Measurements from ENCODE around the gene FNDC8. TPM values are rescaled to one million over a fixed set of nuclear protein-coding genes. Genes with fewer than 3 reads are reported as not detected.
"Not testable (repeated sequence)": the region's sequence is repeated elsewhere in the genome, so short reads cannot be mapped to it uniquely, and the experiment has no call there.

FNDC8 gene
- total RNA-seq, 3 donors from 2014 or later (not counting 1 experiment from before 2014, with no cell fraction given): not detected

DNA sequence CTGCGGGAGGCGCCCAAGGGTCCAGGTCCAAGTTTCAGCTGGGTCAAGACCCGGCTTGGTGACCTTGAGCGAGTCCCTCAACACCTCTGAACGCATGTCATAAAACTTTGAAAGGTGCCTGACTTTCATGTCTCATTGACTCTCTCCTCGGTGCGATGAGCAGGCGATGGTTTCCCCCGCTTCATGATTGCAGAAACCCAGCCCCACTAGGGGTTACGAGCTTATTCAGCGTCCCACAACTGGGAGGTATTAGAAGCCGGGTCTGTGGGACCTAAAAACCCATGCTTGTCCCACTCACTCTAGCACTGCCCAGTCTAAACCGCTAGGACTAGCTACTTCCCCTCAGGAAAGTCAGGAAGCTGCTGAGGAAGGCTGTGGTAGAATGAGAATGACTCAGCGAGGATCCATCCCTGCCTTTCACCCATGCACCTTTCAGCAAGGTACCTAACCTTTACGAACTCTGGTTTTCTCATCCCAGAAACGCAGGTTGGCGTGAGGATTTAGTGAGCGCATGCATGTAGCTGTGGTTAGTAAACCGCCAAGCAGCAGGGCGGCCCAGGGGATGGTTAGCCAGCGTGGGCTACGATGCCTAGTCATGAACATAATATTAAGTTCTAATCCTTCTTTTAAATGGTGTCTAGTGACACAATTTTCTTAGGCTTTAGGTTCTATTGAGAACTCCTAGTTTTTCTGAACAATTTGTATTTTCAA lies 31.7 kb upstream of the FNDC8 start:
- no peaks in the 10 kb centered on the region for H3K36me3 Mint-ChIP-seq
- TF ChIP-seq, protein P1, sequence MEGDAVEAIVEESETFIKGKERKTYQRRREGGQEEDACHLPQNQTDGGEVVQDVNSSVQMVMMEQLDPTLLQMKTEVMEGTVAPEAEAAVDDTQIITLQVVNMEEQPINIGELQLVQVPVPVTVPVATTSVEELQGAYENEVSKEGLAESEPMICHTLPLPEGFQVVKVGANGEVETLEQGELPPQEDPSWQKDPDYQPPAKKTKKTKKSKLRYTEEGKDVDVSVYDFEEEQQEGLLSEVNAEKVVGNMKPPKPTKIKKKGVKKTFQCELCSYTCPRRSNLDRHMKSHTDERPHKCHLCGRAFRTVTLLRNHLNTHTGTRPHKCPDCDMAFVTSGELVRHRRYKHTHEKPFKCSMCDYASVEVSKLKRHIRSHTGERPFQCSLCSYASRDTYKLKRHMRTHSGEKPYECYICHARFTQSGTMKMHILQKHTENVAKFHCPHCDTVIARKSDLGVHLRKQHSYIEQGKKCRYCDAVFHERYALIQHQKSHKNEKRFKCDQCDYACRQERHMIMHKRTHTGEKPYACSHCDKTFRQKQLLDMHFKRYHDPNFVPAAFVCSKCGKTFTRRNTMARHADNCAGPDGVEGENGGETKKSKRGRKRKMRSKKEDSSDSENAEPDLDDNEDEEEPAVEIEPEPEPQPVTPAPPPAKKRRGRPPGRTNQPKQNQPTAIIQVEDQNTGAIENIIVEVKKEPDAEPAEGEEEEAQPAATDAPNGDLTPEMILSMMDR (IDR thresholded peaks at IDR 0.05): peak; percentile 59
- ATAC-seq (peak; percentile 8 to 16 (median 11)), DNase-seq (no peak)
- H3K4me1 ChIP-seq (ENCODE audit: control insufficient read depth, insufficient read depth, low read length): peaks cover 25% of the 10 kb centered on the region
- peak overlapping the region; percentile 60 for H3K4me3 ChIP-seq (ENCODE audit: low read length)
- H3K27ac Mint-ChIP-seq: peak overlapping the region; percentile 95 to 97
- WGBS (ENCODE audit: insufficient coverage): 1% methylated on average over 22 of the region's 22 CpGs
- no peaks in the 10 kb centered on the region for H3K27me3 Mint-ChIP-seq (ENCODE audit: low read depth in 2 of 2)
- peaks cover 27 to 29% of the 10 kb centered on the region in 2 donors for H3K4me1 Mint-ChIP-seq
- peak overlapping the region; percentile 93 for H3K27ac ChIP-seq (ENCODE audit: low read length)
- H3K36me3 ChIP-seq (ENCODE audit: control insufficient read depth, insufficient read depth, low read length): no peaks in the 10 kb centered on the region
- H3K9me3 Mint-ChIP-seq: no peaks in the 10 kb centered on the region
- H3K27me3 ChIP-seq (ENCODE audit: control insufficient read depth, insufficient read depth, low read length): no peaks in the 10 kb centered on the region
- no peaks in the 10 kb centered on the region for H3K9me3 ChIP-seq (ENCODE audit: control insufficient read depth, insufficient read depth, low read length)
- intact Hi-C loops (cut with micrococcal nuclease): loop anchor here (1.0 to 5.0 kb wide), 5 partner anchors 29 to 128 kb away; partner anchors contain the start of genes CCT6B, LIG3, RAD51D and ZNF830
- peak overlapping the region; percentile 85 for H3K4me3 Mint-ChIP-seq

DNA sequence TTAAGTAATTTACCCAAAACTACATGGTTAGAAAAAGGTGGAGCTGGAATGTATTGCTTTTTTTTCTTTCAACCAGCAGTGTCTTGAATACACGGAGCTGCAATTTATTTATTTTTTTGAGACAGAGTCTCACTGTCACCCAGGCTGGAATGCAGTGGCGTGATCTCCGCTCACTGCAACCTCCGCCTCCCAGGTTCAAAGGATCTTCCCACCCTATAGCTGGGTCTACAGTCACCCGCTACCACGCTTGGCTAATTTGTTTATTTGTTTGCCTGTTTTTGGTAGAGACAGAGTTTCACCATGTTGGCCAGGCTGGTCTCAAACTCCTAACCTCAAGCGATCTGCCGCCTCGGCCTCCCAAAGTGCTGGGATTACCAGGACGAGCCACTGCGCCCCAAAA lies 30.7 kb upstream of the FNDC8 start:
- H3K9me3 Mint-ChIP-seq; H3K36me3 ChIP-seq (ENCODE audit: control insufficient read depth, insufficient read depth, low read length); intact Hi-C loops (cut with micrococcal nuclease); H3K27me3 Mint-ChIP-seq (ENCODE audit: low read depth in 2 of 2); H3K27me3 ChIP-seq (ENCODE audit: control insufficient read depth, insufficient read depth, low read length); ATAC-seq; H3K9me3 ChIP-seq (ENCODE audit: control insufficient read depth, insufficient read depth, low read length); DNase-seq; H3K4me3 ChIP-seq (ENCODE audit: low read length); H3K27ac ChIP-seq (ENCODE audit: low read length); H3K36me3 Mint-ChIP-seq: not testable (repeated sequence)
- Mint-ChIP-seq H3K27ac (peak overlapping the region in 1 of 2 donors; percentile 65), H3K4me3 (peak overlapping the region; percentile 37), H3K4me1 (peaks cover 27 to 29% of the 10 kb centered on the region in 2 donors)
- H3K4me1 ChIP-seq (ENCODE audit: control insufficient read depth, insufficient read depth, low read length): peaks cover 25% of the 10 kb centered on the region
- 96% methylated on average over 11 of the region's 11 CpGs for WGBS (ENCODE audit: insufficient coverage)

DNA sequence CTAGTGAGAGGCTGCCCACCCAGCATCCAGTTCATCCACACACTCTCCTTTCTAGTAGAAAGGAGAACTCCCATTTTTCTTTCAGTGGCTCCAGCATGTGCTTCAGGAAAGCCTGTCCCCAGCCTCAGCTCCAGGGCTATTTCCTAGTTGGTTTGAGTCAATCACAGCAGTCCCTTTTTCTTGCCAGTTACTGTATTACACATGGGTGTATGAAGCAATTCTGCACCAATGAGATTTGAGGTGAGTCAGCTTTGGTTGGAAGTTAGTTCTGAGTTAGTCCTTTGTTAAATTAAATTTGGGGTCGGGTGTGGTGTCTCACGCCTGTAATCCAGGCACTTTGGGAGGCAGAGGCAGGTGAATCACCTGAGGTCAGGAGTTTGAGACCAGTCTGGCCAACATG lies 26.5 kb upstream of the FNDC8 start:
- H3K36me3 Mint-ChIP-seq: peaks cover 8% of the 10 kb centered on the region
- 100% methylated on average over 2 of the region's 2 CpGs for WGBS (ENCODE audit: insufficient coverage)
- no peaks in the 10 kb centered on the region for H3K9me3 Mint-ChIP-seq
- ATAC-seq (no peak), DNase-seq (no peak)
- TF ChIP-seq, protein P1 (IDR thresholded peaks at IDR 0.05): no peak
- Histone ChIP-seq H3K4me1 (ENCODE audit: control insufficient read depth, insufficient read depth, low read length) (peaks cover 6% of the 10 kb centered on the region), H3K36me3 (ENCODE audit: control insufficient read depth, insufficient read depth, low read length) (peaks cover 12% of the 10 kb centered on the region), H3K27ac (ENCODE audit: low read length) (no peak overlapping the region), H3K9me3 (ENCODE audit: control insufficient read depth, insufficient read depth, low read length) (no peaks in the 10 kb centered on the region), H3K27me3 (ENCODE audit: control insufficient read depth, insufficient read depth, low read length) (no peaks in the 10 kb centered on the region), H3K4me3 (ENCODE audit: low read length) (no peak overlapping the region)
- intact Hi-C loops (cut with micrococcal nuclease): no loop called here
- H3K27me3 Mint-ChIP-seq (ENCODE audit: low read depth in 2 of 2): no peaks in the 10 kb centered on the region
- no peak overlapping the region for H3K4me3 Mint-ChIP-seq
- no peak overlapping the region for H3K27ac Mint-ChIP-seq
- peaks cover 0 to 5% of the 10 kb centered on the region in 2 donors for H3K4me1 Mint-ChIP-seq

DNA sequence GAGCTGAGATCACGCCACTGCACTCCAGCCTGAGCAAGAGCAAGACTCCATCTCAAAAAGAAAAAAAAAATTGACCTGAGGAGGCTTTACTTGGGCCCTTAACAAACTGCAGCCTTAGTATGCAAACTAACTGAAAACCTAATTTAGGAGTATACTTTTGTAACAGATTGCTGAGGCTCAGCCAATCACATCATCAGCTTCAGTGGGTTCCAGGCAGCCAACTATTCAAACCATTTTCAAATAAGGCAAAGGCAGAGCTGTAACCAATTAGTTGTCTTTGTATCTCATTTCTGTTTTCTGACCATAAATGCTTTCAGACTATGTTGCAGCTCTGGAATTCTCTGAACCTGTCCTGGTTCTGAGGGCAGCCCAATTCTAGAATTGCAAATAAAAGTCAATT lies 25.7 kb upstream of the FNDC8 start:
- ATAC-seq (no peak), DNase-seq (no peak)
- 100% methylated on average over 1 of the region's 1 CpG for WGBS (ENCODE audit: insufficient coverage)
- TF ChIP-seq, protein P1 (IDR thresholded peaks at IDR 0.05): no peak
- H3K27ac ChIP-seq (ENCODE audit: low read length): no peak overlapping the region
- no peak overlapping the region for H3K27ac Mint-ChIP-seq
- intact Hi-C loops (cut with micrococcal nuclease): no loop called here
- H3K36me3 Mint-ChIP-seq: peaks cover 15% of the 10 kb centered on the region
- H3K4me1 ChIP-seq (ENCODE audit: control insufficient read depth, insufficient read depth, low read length): no peaks in the 10 kb centered on the region
- H3K4me1 Mint-ChIP-seq: peaks cover 0 to 5% of the 10 kb centered on the region in 2 donors
- peaks cover 18% of the 10 kb centered on the region for H3K36me3 ChIP-seq (ENCODE audit: control insufficient read depth, insufficient read depth, low read length)
- no peaks in the 10 kb centered on the region for H3K27me3 Mint-ChIP-seq (ENCODE audit: low read depth in 2 of 2)
- no peak overlapping the region for H3K4me3 ChIP-seq (ENCODE audit: low read length)
- no peaks in the 10 kb centered on the region for H3K27me3 ChIP-seq (ENCODE audit: control insufficient read depth, insufficient read depth, low read length)
- H3K9me3 ChIP-seq (ENCODE audit: control insufficient read depth, insufficient read depth, low read length): no peaks in the 10 kb centered on the region
- H3K4me3 Mint-ChIP-seq: no peak overlapping the region
- no peaks in the 10 kb centered on the region for H3K9me3 Mint-ChIP-seq
